ENCODE results near the gene LRP3. TPM values are rescaled to one million over a fixed set of nuclear protein-coding genes. Genes with fewer than 3 reads are reported as not detected.

The LRP3 gene
- total RNA-seq, 1 donor: 33.2 TPM

DNA sequence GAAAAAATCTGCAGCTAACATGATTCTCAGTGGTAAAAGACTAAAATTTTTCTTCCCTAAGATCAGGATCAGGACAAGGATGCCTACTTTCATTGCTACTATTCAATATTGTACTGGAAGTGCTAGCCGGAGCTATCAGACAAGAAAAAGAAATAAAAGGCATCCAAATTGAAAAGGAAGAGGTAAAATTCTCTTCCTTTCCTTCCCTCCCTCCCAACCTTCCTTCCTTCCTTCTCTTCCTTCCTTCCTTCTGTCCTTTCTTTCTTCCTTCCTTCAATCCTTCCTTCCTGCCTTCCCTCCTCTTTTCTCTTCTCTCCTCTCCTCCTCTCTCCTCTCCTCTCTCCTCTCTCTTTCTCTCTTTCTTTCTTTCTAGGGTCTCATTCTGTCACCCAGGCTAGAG lies 26.7 kb upstream of the LRP3 start:
- DNase-seq (ENCODE audit: low read depth): no peak
- no peak overlapping the region for H3K4me3 ChIP-seq (ENCODE audit: low read depth, low read length)
- TF ChIP-seq CTCF (IDR thresholded peaks at IDR 0.05; ENCODE audit: insufficient read depth, low read length): no peak

- no peak for TF ChIP-seq CTCF (IDR thresholded peaks at IDR 0.05; ENCODE audit: insufficient read depth, low read length)
- no peak for DNase-seq (ENCODE audit: low read depth)
These were observed 25.6 kb upstream of the LRP3 start for GRCh38 chr19:33168528-33168927.

DNA sequence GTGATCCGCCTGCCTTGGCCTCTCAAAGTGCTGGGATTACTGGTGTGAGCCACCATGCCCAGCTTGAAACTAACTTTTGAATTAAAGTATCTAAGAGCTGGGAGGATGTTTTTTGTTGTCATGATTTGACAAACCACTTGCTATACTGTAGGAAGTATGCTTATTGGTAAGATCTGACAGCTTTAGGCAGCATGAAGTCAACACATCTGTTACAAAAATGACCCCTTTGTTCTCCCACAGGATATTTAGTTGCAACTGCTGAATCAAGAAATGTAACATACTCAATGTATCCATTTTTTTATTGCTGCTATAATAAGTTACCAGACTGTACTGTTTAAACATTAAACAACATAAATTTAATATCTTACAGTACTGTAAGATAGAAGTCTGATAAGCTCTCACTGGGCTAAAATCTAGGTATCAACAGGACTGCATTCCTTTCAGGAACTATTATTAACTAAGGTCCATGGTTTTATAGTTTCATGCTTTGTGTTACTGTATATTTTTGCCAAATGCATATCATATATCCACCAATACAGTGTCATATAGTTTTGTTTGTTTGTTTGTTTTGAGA lies 22.8 kb upstream of the LRP3 start:
- TF ChIP-seq CTCF (IDR thresholded peaks at IDR 0.05; ENCODE audit: insufficient read depth, low read length): no peak
- DNase-seq (ENCODE audit: low read depth): no peak
- H3K4me3 ChIP-seq (ENCODE audit: low read depth, low read length): no peak overlapping the region

More at GRCh38 chr19:33168528-33168927, 25.6 kb upstream of the LRP3 start:
- H3K4me3 ChIP-seq (ENCODE audit: low read depth, low read length): no peak overlapping the region

GRCh38 chr19:33171916-33172359 lies 22.2 kb upstream of the LRP3 start:
- peak; percentile 44 for DNase-seq (ENCODE audit: low read depth)
- no peak overlapping the region for H3K4me3 ChIP-seq (ENCODE audit: low read depth, low read length)
- no peak for TF ChIP-seq CTCF (IDR thresholded peaks at IDR 0.05; ENCODE audit: insufficient read depth, low read length)

- TF ChIP-seq CTCF (IDR thresholded peaks at IDR 0.05; ENCODE audit: insufficient read depth, low read length): no peak
- DNase-seq (ENCODE audit: low read depth): no peak
- H3K4me3 ChIP-seq (ENCODE audit: low read depth, low read length): no peak overlapping the region
These were observed 19.9 kb upstream of the LRP3 start for GRCh38 chr19:33174186-33174585.

DNA sequence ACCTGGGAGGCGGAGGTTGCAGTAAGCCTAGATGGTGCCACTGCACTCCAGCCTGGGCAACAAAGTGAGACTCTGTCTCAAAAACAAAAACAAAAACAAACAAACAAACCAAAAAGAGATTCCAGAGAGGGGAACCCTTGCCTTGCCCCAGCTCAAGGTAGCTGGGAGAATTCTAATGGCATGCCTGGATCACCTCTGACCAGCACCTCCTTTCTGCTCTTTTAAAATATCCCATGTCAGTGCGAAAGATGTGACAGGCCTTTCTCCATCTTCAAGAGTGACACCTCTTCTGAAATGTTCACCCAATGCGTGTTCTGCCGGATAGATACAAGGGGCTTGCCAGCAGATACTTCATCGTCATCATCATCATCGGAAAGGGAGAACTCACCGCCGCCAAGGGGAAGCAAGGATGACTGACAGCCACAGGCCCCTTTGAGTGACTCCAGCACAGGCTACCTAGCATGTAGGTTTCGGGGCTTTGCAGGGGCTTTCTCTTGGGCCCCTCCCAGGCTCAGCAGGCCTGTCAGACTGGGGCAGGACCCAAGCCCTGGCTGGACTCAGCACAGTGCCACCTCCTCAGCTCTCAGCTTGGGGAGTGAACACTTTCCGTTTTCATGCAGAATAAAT lies 18.9 kb upstream of the LRP3 start:
- TF ChIP-seq CTCF (IDR thresholded peaks at IDR 0.05; ENCODE audit: insufficient read depth, low read length): no peak
- no peak for DNase-seq (ENCODE audit: low read depth)
- no peak overlapping the region for H3K4me3 ChIP-seq (ENCODE audit: low read depth, low read length)

Data from fibroblast of the aortic adventitia (primary cell).